ENCODE measurements around the gene EMD. TPM values are rescaled to one million over a fixed set of nuclear protein-coding genes. Genes with fewer than 3 reads are reported as not detected.

EMD gene
- total RNA-seq, 1 donor from 2014 or later, result 16.1 TPM

DNA sequence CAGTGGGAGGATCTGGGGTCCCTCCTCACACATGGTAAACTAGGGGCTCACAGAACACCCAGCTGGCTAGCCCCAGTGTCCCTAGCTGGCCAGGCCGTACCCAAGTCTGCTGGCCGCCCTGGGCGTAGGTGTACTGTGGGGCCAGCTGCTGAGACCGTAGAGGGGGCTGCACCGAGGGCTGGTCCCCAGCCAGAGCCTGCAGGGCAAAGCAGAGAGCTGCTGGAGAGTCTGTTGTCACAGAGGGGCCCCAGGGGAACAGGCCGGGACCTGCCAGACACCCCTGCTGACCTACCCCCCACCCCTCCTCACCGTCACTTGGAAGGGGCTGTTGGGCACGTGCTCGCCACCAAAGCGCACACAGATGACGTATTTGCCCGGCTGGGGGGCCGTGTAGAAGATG lies 24.6 kb upstream of the EMD start:
- DNase-seq (ENCODE audit: low read depth), result no peak
- FAIRE-seq, result no peak
- TF ChIP-seq, protein P1, sequence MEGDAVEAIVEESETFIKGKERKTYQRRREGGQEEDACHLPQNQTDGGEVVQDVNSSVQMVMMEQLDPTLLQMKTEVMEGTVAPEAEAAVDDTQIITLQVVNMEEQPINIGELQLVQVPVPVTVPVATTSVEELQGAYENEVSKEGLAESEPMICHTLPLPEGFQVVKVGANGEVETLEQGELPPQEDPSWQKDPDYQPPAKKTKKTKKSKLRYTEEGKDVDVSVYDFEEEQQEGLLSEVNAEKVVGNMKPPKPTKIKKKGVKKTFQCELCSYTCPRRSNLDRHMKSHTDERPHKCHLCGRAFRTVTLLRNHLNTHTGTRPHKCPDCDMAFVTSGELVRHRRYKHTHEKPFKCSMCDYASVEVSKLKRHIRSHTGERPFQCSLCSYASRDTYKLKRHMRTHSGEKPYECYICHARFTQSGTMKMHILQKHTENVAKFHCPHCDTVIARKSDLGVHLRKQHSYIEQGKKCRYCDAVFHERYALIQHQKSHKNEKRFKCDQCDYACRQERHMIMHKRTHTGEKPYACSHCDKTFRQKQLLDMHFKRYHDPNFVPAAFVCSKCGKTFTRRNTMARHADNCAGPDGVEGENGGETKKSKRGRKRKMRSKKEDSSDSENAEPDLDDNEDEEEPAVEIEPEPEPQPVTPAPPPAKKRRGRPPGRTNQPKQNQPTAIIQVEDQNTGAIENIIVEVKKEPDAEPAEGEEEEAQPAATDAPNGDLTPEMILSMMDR (IDR thresholded peaks at IDR 0.05; ENCODE audit: insufficient read depth, low read length, severe bottlenecking), result no peak
- peaks cover 46% of the 10 kb centered on the region for H3K36me3 ChIP-seq (ENCODE audit: control insufficient read depth, insufficient read depth, low read length)
- no peaks in the 10 kb centered on the region for H3K27me3 ChIP-seq (ENCODE audit: control insufficient read depth, insufficient read depth, low read length)
- no peak overlapping the region for H3K4me3 ChIP-seq (ENCODE audit: low read depth, low read length)

DNA sequence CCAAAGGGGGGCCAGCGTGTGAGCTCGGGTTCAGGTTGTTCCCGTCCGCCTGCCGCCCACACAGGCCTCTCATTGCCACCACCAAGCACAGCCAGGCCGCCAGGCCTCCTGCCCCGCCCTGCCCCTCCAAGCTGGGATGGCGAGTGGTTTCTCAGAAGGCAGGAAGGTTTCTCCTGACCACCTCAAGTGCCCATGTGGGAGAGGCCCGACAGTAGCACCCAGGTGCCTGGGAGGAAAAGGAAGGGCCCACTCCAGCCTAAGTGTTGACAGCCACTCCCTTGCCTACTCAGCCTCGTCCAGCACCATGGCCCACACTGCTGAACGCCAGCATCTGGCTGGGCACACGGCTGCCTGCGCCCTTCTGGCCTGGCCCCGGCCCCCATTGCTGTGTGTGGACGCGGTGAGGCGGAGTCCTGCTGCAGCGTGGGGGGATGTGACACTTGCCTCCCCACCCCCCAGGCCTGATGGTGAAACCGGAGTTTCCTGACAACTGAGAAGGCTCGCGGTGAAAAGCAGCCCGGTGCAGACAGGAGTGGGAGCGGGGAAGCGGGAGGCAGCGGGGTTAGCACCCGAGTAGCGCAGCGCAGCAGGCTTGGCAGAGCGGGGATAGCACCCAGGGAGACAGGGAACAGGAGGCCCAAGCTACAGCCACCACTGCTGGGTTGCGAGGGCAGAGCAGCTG lies 23.9 kb upstream of the EMD start:
- no peaks in the 10 kb centered on the region for H3K27me3 ChIP-seq (ENCODE audit: control insufficient read depth, insufficient read depth, low read length)
- H3K36me3 ChIP-seq (ENCODE audit: control insufficient read depth, insufficient read depth, low read length), result peaks cover 42% of the 10 kb centered on the region
- FAIRE-seq, result no peak
- TF ChIP-seq, protein P1 (IDR thresholded peaks at IDR 0.05; ENCODE audit: insufficient read depth, low read length, severe bottlenecking), result no peak
- DNase-seq (ENCODE audit: low read depth), result no peak
- no peak overlapping the region for H3K4me3 ChIP-seq (ENCODE audit: low read depth, low read length)

DNA sequence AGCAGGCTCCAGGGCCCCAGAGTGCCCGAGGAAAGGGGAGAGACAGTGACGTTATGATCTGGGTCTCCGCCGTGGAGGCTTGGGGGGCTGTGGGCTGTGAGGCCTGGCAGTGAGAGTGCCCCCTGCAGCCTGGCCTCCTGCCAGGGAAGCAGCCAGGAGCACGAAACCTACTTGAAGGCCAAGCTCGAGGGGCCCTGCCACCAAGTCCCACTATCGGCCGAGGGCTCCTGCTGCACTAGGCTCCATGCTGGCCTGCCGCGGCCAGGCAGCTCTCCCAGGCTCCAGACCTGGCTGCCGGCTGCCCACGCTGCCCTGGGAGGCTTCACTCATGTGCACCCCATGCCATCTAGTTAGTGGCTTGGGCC lies 23.3 kb upstream of the EMD start:
- Histone ChIP-seq H3K4me3 (ENCODE audit: low read depth, low read length) (no peak overlapping the region), H3K27me3 (ENCODE audit: control insufficient read depth, insufficient read depth, low read length) (no peaks in the 10 kb centered on the region), H3K36me3 (ENCODE audit: control insufficient read depth, insufficient read depth, low read length) (peaks cover 40% of the 10 kb centered on the region)
- DNase-seq (ENCODE audit: low read depth) (no peak), FAIRE-seq (no peak)
- TF ChIP-seq, protein P1 (IDR thresholded peaks at IDR 0.05; ENCODE audit: insufficient read depth, low read length, severe bottlenecking), result no peak

DNA sequence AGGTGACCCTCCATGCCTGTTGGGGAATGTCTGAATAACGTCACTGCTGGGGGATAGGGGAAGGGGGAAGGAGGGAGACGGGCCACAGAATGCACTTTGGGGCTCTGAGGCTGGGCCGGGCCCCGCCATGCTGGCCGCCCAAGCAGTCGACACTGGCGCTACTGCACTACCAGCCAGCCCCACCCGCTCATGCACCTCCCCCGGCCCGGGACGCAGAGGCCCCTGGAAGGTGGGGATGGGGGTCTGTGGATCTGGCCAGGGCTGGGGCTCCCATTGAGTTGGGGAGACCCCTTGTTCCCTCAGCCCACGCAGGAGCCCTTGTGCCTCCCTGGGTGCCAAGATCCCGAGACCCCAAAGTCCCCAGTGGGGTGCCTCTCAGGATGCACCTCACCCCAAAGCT lies 22.5 kb upstream of the EMD start:
- TF ChIP-seq, protein P1 (IDR thresholded peaks at IDR 0.05; ENCODE audit: insufficient read depth, low read length, severe bottlenecking), result no peak
- no peak for DNase-seq (ENCODE audit: low read depth)
- Histone ChIP-seq H3K4me3 (ENCODE audit: low read depth, low read length) (no peak overlapping the region), H3K36me3 (ENCODE audit: control insufficient read depth, insufficient read depth, low read length) (peaks cover 42% of the 10 kb centered on the region), H3K27me3 (ENCODE audit: control insufficient read depth, insufficient read depth, low read length) (no peaks in the 10 kb centered on the region)
- FAIRE-seq, result no peak

DNA sequence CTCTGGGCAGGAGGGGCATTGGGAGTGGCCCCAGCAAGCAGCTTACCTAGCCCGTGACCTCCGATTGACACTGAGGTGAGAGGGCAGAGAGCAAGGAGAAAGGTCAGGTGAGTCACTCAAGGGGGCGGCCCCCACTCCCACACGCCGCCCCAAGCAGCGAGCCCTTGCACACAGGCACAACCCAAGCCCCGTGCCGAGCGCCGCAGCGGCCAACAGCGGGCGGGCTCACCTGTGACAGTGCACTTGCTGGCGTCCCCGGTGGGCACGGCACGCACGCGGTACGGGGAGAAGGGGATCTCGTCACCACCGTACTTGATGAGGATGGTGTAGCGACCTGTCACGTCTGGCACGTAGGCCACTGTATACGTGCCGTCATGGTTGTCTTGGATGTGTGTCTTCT lies 21.9 kb upstream of the EMD start:
- DNase-seq (ENCODE audit: low read depth) (no peak), FAIRE-seq (no peak)

More for the DNA sequence above, 21.9 kb upstream of the EMD start:
- Histone ChIP-seq H3K27me3 (ENCODE audit: control insufficient read depth, insufficient read depth, low read length) (no peaks in the 10 kb centered on the region), H3K36me3 (ENCODE audit: control insufficient read depth, insufficient read depth, low read length) (peaks cover 44% of the 10 kb centered on the region), H3K4me3 (ENCODE audit: low read depth, low read length) (no peak overlapping the region)
- TF ChIP-seq, protein P1 (IDR thresholded peaks at IDR 0.05; ENCODE audit: insufficient read depth, low read length, severe bottlenecking), result no peak
